GM18526 (cell line): ENCODE measurements around the gene MAP3K7.

Experiments
- POLR2A ChIP-seq: IDR thresholded peaks from 3 replicates; pipeline ENCODE4 v1.6.1; 2011; ENCODE audit not compliant: insufficient read length; ENCODE audit errors: extremely low read depth

Gene MAP3K7

GRCh38 chr6:90541221-90541620, 45.7 kb downstream of the MAP3K7 start:
- TF ChIP-seq POLR2A: no peak

GRCh38 chr6:90538278-90539046, 48.4 kb downstream of the MAP3K7 start:
- no peak for TF ChIP-seq POLR2A

GRCh38 chr6:90537723-90538258, 49.1 kb downstream of the MAP3K7 start:
- TF ChIP-seq POLR2A: no peak

- no peak for TF ChIP-seq POLR2A
Measured at GRCh38 chr6:90537027-90537426, 49.8 kb downstream of the MAP3K7 start.

- TF ChIP-seq POLR2A: no peak
Measured at GRCh38 chr6:90536520-90536919, 50.4 kb downstream of the MAP3K7 start.

- TF ChIP-seq POLR2A: no peak
Measured at GRCh38 chr6:90534337-90535025, 52.4 kb downstream of the MAP3K7 start.

GRCh38 chr6:90533615-90534336, 53.1 kb downstream of the MAP3K7 start:
- TF ChIP-seq POLR2A: no peak

GRCh38 chr6:90530882-90531281, 56.0 kb downstream of the MAP3K7 start:
- no peak for TF ChIP-seq POLR2A

GRCh38 chr6:90525421-90525820, 61.5 kb downstream of the MAP3K7 start:
- TF ChIP-seq POLR2A: no peak

GRCh38 chr6:90523779-90524310, 63.0 kb downstream of the MAP3K7 start:
- no peak for TF ChIP-seq POLR2A

GRCh38 chr6:90521955-90522354, 64.9 kb downstream of the MAP3K7 start:
- TF ChIP-seq POLR2A: no peak

GRCh38 chr6:90516074-90516660, 70.7 kb downstream of the MAP3K7 start:
- no peak for TF ChIP-seq POLR2A

GRCh38 chr6:90514496-90514895, 72.4 kb downstream of the MAP3K7 start:
- no peak for TF ChIP-seq POLR2A

- TF ChIP-seq POLR2A: no peak
Measured at GRCh38 chr6:90508753-90509152, 78.1 kb downstream of the MAP3K7 start.

GRCh38 chr6:90502866-90503407, 83.9 kb downstream of the MAP3K7 start:
- TF ChIP-seq POLR2A: no peak
